CD4-positive, alpha-beta T cell treated with Interleukin-1 beta for 1 hour (primary cell): ENCODE data around the gene PSMD1.
"Not testable (repeated sequence)": the region's sequence is repeated elsewhere in the genome, so short reads cannot be mapped to it uniquely, and the experiment has no call there.

ENCODE experiments used
- DNase-seq, 2 donors: peaks; one replicate each; pipeline ENCODE4 v3.0.0-alpha.2; 2020 to 2022

PSMD1 gene

GRCh38 chr2:231189571-231190495, 133.2 kb downstream of the PSMD1 start:
- no peak for DNase-seq

- no peak for DNase-seq
Observed at GRCh38 chr2:231190531-231191197, 134.0 kb downstream of the PSMD1 start.

- DNase-seq, result no peak
Observed at GRCh38 chr2:231191896-231192872, 135.5 kb downstream of the PSMD1 start.

GRCh38 chr2:231193216-231193615, 136.5 kb downstream of the PSMD1 start:
- DNase-seq, result no peak

DNA sequence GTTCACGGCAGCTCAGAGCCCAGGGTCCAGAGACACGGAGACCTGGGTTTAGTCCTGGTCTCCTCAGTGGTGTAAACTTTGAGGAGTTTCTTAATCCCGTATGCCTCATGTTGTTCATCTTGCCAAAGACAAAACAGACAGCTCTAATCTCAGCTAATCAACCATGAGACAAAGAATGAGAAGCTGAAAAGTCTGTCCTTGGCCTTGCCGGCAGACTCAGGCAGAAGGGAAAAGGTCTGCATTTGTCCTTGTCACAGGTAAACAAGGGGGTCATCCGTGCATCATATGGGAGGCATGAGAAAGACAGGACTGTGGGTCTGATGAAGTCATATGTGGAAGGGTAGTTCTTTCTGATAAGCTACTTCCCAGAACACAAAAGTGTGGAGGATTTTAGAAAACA, 139.9 kb downstream of the PSMD1 start:
- DNase-seq, result no peak

GRCh38 chr2:231197196-231197595, 140.5 kb downstream of the PSMD1 start:
- DNase-seq, result not testable (repeated sequence)

- no peak for DNase-seq
Observed at GRCh38 chr2:231197706-231198290, 141.1 kb downstream of the PSMD1 start.

DNA sequence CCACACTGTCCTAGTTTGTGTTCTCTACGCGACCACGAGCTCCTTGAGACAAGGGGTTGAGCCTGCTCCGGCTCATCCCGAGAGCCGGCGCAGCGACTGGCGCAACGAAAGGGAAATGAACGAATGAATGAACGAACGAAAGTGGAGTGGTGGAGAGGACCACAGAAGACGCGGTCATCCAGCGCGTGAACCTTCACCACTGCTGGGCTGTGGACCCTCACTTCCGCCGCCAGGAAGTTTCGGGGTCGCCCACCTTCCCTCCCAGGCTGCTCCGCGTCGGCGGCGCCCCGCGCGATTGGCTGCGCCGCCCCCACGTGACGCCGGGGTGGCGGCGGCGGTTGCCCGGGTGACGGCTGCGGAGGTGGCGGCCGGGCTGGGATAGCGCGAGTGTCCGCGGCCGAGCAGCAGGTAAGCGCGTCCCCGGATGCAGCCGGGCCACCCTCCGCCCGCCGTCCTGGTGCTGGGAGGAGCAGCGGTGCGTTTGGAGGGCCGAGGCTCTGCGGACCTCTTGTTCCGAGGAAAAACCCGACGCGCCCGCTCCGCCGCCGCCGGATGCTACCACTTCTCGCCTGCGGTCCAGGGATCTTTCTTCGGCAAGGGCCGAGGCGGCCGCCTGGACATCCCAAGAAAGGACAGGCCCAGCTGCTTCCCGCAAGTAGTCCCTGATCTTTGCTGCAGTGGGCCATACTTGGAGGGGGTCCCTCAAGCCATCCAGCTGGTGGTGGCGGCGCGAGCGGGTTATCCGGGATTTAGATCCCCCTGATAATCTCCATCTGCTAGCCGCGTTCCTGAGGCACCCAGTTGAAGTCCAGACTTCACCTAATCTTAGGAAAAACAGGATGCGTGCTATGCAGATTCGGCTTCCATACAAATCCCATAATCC, 141.9 kb downstream of the PSMD1 start, which contains the start of gene ARMC9:
ARMC9 (plus strand) TSS at position 341 of the 883 bp plus-strand sequence. CDS start 7,608 bp downstream, outside the sequence.
- DNase-seq, result peak; percentile 75 to 76

DNA sequence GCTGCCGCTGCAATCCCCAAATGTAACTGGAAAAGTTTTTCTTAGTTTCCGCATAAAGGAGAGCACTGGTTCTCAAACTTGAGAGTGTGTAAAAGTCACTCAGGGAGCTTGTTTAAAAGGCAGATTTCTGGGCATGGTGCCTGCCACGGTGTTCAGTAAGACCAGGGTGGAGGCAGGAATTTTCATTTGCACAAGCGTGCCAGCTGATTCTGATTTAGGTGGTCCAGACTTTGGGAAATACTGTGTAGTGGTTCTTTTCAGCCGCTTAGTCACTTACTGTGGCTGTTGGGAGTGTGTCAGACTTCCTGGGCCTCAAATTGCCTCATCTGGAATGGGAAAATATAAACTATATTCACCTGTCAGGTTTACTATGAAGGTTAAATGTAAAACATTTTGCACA, 142.6 kb downstream of the PSMD1 start:
- no peak for DNase-seq

- DNase-seq, result no peak
Observed at GRCh38 chr2:231200805-231201474, 144.3 kb downstream of the PSMD1 start.

GRCh38 chr2:231201475-231201814, 144.8 kb downstream of the PSMD1 start:
- no peak for DNase-seq

DNA sequence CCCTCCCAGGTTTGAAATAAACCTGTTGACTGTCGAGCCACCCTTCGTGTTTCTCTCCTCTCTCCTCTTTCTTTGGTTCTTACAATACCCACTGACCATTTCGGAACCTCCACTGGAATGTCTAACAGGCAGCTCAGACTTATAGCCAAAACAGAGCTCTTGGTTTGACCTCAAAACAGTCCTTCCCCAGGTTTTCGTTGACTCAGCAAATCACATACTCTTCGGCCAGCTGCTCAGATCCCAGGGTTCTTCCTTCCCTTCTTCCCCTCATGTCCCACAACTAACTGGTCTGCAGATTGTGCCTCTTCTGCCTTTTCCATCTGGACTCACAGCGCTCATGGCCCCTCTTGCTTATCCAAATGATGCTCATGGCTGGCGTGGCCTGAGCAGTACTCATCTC, 146.4 kb downstream of the PSMD1 start:
- no peak for DNase-seq

DNA sequence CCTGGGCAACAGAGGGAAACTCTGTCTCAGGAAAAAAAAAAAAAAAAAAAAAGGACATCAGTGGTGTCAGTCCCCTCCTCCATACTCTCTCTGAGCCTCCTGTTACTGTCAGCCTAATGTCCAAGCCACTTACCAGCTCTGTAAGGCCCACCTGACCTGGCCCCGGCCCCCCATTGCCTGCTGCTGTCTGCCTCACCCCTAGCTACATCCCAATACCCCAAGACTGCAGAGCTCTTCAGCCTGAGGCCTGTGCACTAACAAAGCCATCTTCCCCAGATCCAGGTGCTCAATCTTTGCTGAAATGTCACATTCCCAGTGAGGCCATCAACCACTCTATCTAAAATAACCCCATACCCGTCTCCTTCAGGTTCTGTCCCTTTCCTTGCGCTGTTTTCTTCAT, 147.5 kb downstream of the PSMD1 start:
- DNase-seq, result no peak

DNA sequence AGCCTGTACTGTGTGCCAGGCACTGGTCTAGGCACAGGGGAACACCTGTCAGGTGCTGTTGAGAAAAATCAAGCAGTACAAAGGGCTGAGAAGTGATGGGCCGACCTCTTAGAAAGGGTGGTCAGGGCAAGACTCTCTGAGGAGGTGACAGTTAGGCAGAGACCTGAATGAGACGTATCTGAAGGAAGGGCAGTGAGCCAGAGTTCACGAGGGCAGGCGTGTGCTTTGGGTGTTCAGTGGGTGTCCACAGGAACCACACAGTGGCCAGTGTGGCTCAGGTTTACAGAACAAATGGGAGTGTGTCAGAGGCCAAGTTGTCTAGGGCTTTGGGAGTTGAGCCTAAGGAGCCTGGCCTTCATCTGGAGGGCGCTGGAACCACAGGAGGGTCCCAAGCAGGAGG, 147.9 kb downstream of the PSMD1 start:
- no peak for DNase-seq

DNA sequence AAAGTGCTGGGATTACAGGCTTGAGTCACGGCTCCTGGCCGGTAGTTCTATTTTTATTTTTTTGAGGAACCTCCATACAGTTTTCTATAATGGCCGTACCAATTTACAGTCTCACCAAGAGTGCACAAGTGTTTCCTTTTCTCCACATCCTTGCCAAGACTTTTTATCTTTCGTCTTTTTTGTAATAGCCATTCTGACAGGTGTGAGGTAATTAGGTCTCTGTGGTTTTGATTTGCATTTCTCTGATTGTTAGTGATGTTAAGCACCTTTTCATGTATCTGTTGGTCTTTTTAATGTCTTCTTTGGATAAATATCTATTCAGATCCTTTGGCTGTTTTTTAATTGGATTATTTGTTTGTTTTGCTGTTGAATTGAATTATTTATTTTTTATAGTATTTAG, 151.1 kb downstream of the PSMD1 start:
- no peak for DNase-seq

GRCh38 chr2:231210782-231211181, 154.1 kb downstream of the PSMD1 start:
- no peak for DNase-seq

GRCh38 chr2:231211486-231211885, 154.8 kb downstream of the PSMD1 start:
- DNase-seq, result no peak

- DNase-seq, result no peak
Observed at GRCh38 chr2:231212329-231212845, 155.7 kb downstream of the PSMD1 start.

- no peak for DNase-seq
Observed at GRCh38 chr2:231213931-231214642, 157.4 kb downstream of the PSMD1 start.

DNA sequence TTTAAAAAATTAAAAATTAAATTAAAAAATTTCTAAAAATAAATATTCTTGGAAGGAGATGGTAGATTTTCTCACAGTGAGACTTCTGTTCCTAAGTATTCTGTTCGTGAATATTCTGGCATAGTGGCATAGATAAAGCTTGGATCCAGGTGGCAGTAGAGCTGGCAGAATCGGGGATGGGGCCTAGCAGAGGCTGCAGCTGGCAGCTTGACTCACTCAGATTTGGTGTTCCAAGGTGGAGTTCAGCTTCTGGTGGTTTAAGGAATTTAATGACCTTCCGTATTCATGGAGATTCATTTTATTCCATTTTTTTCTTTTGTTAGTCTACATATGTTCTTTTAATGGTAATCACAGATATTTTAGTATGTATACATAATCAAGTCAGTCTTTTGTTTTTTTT, 161.7 kb downstream of the PSMD1 start:
- DNase-seq, result no peak
